Skeletal muscle tissue (tissue), 4 donors: ENCODE results near the gene LRRC1. TPM values are rescaled to one million over a fixed set of nuclear protein-coding genes. Genes with fewer than 3 reads are reported as not detected.

ENCODE experiments used
- H3K27ac ChIP-seq: one replicate; pipeline ENCODE4 v1.7.0; 2013; ENCODE audit warnings: mild to moderate bottlenecking, low read depth, low read length, inconsistent platforms
- H3K27me3 ChIP-seq, 3 donors: one replicate each; pipeline ENCODE4 v1.7.0; 2013; ENCODE audit warnings: low read length in 3 of 3; ENCODE audit not compliant: control insufficient read depth in 3 of 3, insufficient read depth in 3 of 3
- H3K36me3 ChIP-seq, 3 donors: one replicate each; pipeline ENCODE4 v1.7.0; 2013; ENCODE audit warnings: low read length in 3 of 3; ENCODE audit not compliant: control insufficient read depth in 3 of 3, insufficient read depth in 3 of 3
- H3K4me1 ChIP-seq, 3 donors: one replicate each; pipeline ENCODE4 v1.7.0; 2013; ENCODE audit warnings: low read length in 3 of 3, mild to moderate bottlenecking in 3 of 3; ENCODE audit not compliant: control insufficient read depth in 3 of 3, insufficient read depth in 3 of 3
- H3K4me3 ChIP-seq, 3 donors: one replicate each; pipeline ENCODE4 v1.7.0; 2013; ENCODE audit warnings: low read length in 3 of 3
- H3K9ac ChIP-seq, 3 donors: one replicate each; pipeline ENCODE4 v1.7.0; 2013; ENCODE audit warnings: low read length in 3 of 3, mild to moderate bottlenecking in 3 of 3, moderate library complexity in 2 of 3, low read depth in 1 of 3
- H3K9me3 ChIP-seq, 3 donors: one replicate each; pipeline ENCODE4 v1.7.0; 2013; ENCODE audit warnings: low read length in 3 of 3; ENCODE audit not compliant: control insufficient read depth in 3 of 3
- total RNA-seq: library from RNA; depleted of rRNA; stranded (reverse); fragments of >200 nt; gene quantifications from one replicate; pipeline ENCODE4 v1.2.3, GENCODE V29; 2014
- donor health status: Osteomylitis.

Gene LRRC1
- total RNA-seq, 1 donor from 2014 or later: 3.7 TPM

GRCh38 chr6:53925891-53926290, 131.1 kb downstream of the LRRC1 start:
- Histone ChIP-seq H3K9me3 (no peaks in the 10 kb centered on the region), H3K36me3 (peaks cover 0 to 3% (median 0%) of the 10 kb centered on the region in 3 donors), H3K4me1 (no peaks in the 10 kb centered on the region), H3K27me3 (no peaks in the 10 kb centered on the region), H3K4me3 (no peak overlapping the region), H3K27ac (no peak overlapping the region), H3K9ac (no peak overlapping the region)

- Histone ChIP-seq H3K4me1 (no peaks in the 10 kb centered on the region), H3K27me3 (no peaks in the 10 kb centered on the region), H3K4me3 (no peak overlapping the region), H3K27ac (no peak overlapping the region), H3K9me3 (no peaks in the 10 kb centered on the region), H3K9ac (no peak overlapping the region), H3K36me3 (peaks cover 0 to 3% (median 0%) of the 10 kb centered on the region in 3 donors)
These were observed 131.7 kb downstream of the LRRC1 start for GRCh38 chr6:53926505-53926904.

- Histone ChIP-seq H3K4me3 (no peak overlapping the region), H3K9me3 (no peaks in the 10 kb centered on the region), H3K36me3 (no peaks in the 10 kb centered on the region), H3K27me3 (no peaks in the 10 kb centered on the region), H3K4me1 (no peaks in the 10 kb centered on the region), H3K9ac (no peak overlapping the region), H3K27ac (no peak overlapping the region)
These were observed 133.8 kb downstream of the LRRC1 start for GRCh38 chr6:53928641-53929040.

- no peak overlapping the region for H3K27ac ChIP-seq
- no peaks in the 10 kb centered on the region for H3K4me1 ChIP-seq
- H3K27me3 ChIP-seq: no peaks in the 10 kb centered on the region
- H3K9ac ChIP-seq: no peak overlapping the region
- no peaks in the 10 kb centered on the region for H3K9me3 ChIP-seq
- no peak overlapping the region for H3K4me3 ChIP-seq
- no peaks in the 10 kb centered on the region for H3K36me3 ChIP-seq
These were observed 134.4 kb downstream of the LRRC1 start for GRCh38 chr6:53929041-53929820.

DNA sequence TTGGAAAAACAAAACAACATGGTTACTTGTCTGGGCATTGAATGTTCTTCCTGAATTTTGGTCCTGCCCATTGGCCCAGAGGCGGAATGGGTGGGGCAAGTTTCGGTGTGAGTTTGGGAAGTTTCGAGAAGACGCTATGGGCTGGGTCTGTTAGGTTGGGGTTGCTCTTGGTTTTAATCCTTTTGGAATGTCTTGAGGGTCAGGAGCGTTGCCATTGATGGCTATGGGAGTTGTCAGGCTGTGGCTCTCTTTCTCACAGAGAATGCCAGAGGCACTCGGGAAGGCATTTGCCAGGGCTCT, 135.0 kb downstream of the LRRC1 start:
- Histone ChIP-seq H3K4me1 (no peaks in the 10 kb centered on the region), H3K36me3 (no peaks in the 10 kb centered on the region), H3K9ac (no peak overlapping the region), H3K4me3 (no peak overlapping the region), H3K9me3 (no peaks in the 10 kb centered on the region), H3K27me3 (no peaks in the 10 kb centered on the region), H3K27ac (no peak overlapping the region)

GRCh38 chr6:53930330-53930729, 135.5 kb downstream of the LRRC1 start:
- no peaks in the 10 kb centered on the region for H3K36me3 ChIP-seq
- H3K27me3 ChIP-seq: no peaks in the 10 kb centered on the region
- H3K9me3 ChIP-seq: no peaks in the 10 kb centered on the region
- H3K4me1 ChIP-seq: no peaks in the 10 kb centered on the region
- H3K27ac ChIP-seq: no peak overlapping the region
- no peak overlapping the region for H3K4me3 ChIP-seq
- no peak overlapping the region for H3K9ac ChIP-seq

- no peak overlapping the region for H3K27ac ChIP-seq
- no peaks in the 10 kb centered on the region for H3K27me3 ChIP-seq
- no peaks in the 10 kb centered on the region for H3K4me1 ChIP-seq
- H3K36me3 ChIP-seq: no peaks in the 10 kb centered on the region
- no peak overlapping the region for H3K9ac ChIP-seq
- H3K4me3 ChIP-seq: no peak overlapping the region
- no peaks in the 10 kb centered on the region for H3K9me3 ChIP-seq
These were observed 136.3 kb downstream of the LRRC1 start for GRCh38 chr6:53931086-53931485.

- Histone ChIP-seq H3K9ac (no peak overlapping the region), H3K36me3 (no peaks in the 10 kb centered on the region)
These were observed 137.7 kb downstream of the LRRC1 start for GRCh38 chr6:53932516-53932915.

DNA sequence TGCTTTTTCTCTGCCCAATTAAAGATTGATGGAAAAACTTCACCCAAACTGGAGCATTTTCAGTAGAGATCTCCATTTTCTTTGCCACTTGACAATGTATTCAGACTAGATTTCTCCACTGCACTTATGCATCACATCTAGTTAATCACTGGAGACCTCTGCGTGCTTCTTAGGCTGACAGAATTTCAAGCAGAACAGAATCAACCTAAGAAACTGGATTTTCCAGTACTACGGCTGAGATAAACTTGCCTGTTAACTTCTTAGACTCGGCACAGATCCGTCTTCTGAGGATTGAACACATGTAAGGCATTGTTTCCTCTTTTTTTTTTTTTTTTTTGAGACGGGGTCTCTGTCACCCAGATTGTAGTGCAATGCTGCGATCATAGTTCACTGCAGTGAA, 139.2 kb downstream of the LRRC1 start:
- Histone ChIP-seq H3K9ac (no peak overlapping the region), H3K4me1 (no peaks in the 10 kb centered on the region), H3K4me3 (no peak overlapping the region), H3K27ac (no peak overlapping the region), H3K36me3 (no peaks in the 10 kb centered on the region), H3K27me3 (no peaks in the 10 kb centered on the region), H3K9me3 (no peaks in the 10 kb centered on the region)

More at GRCh38 chr6:53932516-53932915, 137.7 kb downstream of the LRRC1 start:
- H3K27ac ChIP-seq: no peak overlapping the region
- H3K4me1 ChIP-seq: no peaks in the 10 kb centered on the region
- no peaks in the 10 kb centered on the region for H3K27me3 ChIP-seq
- no peak overlapping the region for H3K4me3 ChIP-seq
- no peaks in the 10 kb centered on the region for H3K9me3 ChIP-seq

DNA sequence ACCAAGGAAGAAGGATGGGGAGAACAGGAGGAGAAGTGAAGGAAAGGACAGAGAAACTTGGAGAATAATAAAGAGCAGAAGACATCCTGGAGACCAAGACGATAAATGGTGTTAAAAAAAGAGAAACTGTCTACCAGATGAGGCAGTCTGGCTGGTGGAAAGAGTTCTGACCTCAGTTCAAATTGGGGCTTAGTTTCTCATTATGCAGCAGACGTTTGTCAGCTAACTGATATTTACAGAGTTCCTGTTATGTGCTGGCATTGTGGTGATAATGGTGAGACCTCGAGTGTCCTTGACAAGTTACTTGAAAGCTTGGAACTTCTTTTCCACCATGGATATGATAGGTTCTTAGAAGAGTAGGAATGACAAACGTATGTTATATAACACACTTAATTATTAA, 142.7 kb downstream of the LRRC1 start:
- Histone ChIP-seq H3K4me1 (no peaks in the 10 kb centered on the region), H3K27me3 (no peaks in the 10 kb centered on the region), H3K27ac (no peak overlapping the region), H3K4me3 (no peak overlapping the region), H3K9ac (no peak overlapping the region), H3K36me3 (no peaks in the 10 kb centered on the region), H3K9me3 (no peaks in the 10 kb centered on the region)
